ENCODE measurements around the gene DHRS12.

DHRS12 gene

GRCh38 chr13:51730927-51731326 is 73.0 kb downstream of the DHRS12 start:
- DNase-seq (ENCODE audit: low read depth in 1 of 2, low spot score in 1 of 2) = no peak

- DNase-seq (ENCODE audit: low read depth in 1 of 2, low spot score in 1 of 2) = peak in 1 of 2 donors; percentile 23
Observed at GRCh38 chr13:51729866-51730553, 74.0 kb downstream of the DHRS12 start.

GRCh38 chr13:51728972-51729371 is 75.0 kb downstream of the DHRS12 start:
- no peak for DNase-seq (ENCODE audit: low read depth in 1 of 2, low spot score in 1 of 2)

GRCh38 chr13:51728275-51728673 is 75.7 kb downstream of the DHRS12 start:
- DNase-seq (ENCODE audit: low read depth in 1 of 2, low spot score in 1 of 2) = no peak

GRCh38 chr13:51727634-51728274 is 76.2 kb downstream of the DHRS12 start:
- no peak for DNase-seq (ENCODE audit: low read depth in 1 of 2, low spot score in 1 of 2)

GRCh38 chr13:51726446-51727193 is 77.3 kb downstream of the DHRS12 start:
- DNase-seq (ENCODE audit: low read depth in 1 of 2, low spot score in 1 of 2) = no peak

- no peak for DNase-seq (ENCODE audit: low read depth in 1 of 2, low spot score in 1 of 2)
Observed at GRCh38 chr13:51724721-51725120, 79.2 kb downstream of the DHRS12 start.

GRCh38 chr13:51723529-51723928 is 80.4 kb downstream of the DHRS12 start:
- DNase-seq (ENCODE audit: low read depth in 1 of 2, low spot score in 1 of 2) = no peak

GRCh38 chr13:51721496-51721895 is 82.5 kb downstream of the DHRS12 start:
- no peak for DNase-seq (ENCODE audit: low read depth in 1 of 2, low spot score in 1 of 2)

GRCh38 chr13:51719394-51719793 is 84.6 kb downstream of the DHRS12 start:
- DNase-seq (ENCODE audit: low read depth in 1 of 2, low spot score in 1 of 2) = no peak
